ENCODE results near the gene SSC5D. TPM values are rescaled to one million over a fixed set of nuclear protein-coding genes. Genes with fewer than 3 reads are reported as not detected.

The SSC5D gene
- total and polyA plus RNA-seq, 10 of the 15 experiments (the other 5 are each of a cell fraction or from before 2014, with no cell fraction given) = 0.03 to 0.13 (median 0.05) TPM; not detected in 4

DNA sequence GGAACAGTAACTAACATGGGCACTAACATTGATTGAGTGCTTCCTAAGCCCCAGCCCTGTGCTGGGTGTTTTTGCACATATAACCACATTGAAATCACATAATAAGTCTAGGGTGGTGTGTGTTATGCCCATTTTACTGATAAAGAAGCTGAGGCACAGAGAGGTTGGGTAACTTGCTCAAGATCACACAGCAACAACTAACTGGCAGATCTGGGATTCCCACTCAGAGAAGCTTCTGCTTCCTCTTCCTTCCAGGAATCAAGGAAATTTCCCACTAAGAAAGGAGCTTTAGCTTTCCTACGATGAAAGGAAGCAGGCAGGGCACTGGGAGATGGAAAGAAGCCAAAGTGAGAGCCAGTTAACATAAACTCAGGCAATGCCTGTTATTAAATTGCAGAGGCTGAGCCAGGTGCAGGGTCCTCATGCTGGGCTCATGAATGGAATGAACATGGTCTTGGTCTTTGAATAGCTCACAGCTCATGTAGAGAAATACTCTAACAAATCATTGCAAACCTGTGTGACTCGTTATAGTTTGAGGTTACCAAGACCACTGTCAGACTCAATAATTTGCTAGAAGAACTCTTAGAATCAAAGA is 10.1 kb downstream of the SSC5D start:
- POLR2A ChIA-PET = interaction anchor here (1.1 kb wide), 1 partner anchor 8 kb away, joined by 3 read pairs; no protein-coding TSS in a partner anchor
- no peak overlapping the region for H3K27ac ChIP-seq (ENCODE audit: control insufficient read depth, insufficient read depth)
- H3K27me3 ChIP-seq (replicated peaks in 1 of 2; ENCODE audit: control insufficient read depth in 2 of 2, insufficient read depth in 2 of 2, low read length in 1 of 2) = no peaks in the 10 kb centered on the region; a peak in 1 of 4 replicates
- peaks cover 2% of the 10 kb centered on the region for H3K4me1 ChIP-seq (ENCODE audit: control insufficient read depth, insufficient read depth, low read length)
- TF ChIP-seq SREBF2 (IDR thresholded peaks at IDR 0.05; ENCODE audit: low read length) = no peak
- no peak for TF ChIP-seq ATF2 (IDR thresholded peaks at IDR 0.05; ENCODE audit: low read length)
- TF ChIP-seq CREB1 (IDR thresholded peaks at IDR 0.05; ENCODE audit: low read depth) = no peak
- TF ChIP-seq TCF3 (IDR thresholded peaks at IDR 0.05; ENCODE audit: borderline replicate concordance, insufficient read depth, low read depth, low read length) = no peak
- TF ChIP-seq MXI1 (IDR thresholded peaks at IDR 0.05; ENCODE audit: low read depth, low read length) = no peak
- TF ChIP-seq MEF2A (IDR thresholded peaks at IDR 0.05; ENCODE audit: insufficient read depth, low read depth, low read length) = no peak
- no peak for TF ChIP-seq CEBPB (IDR thresholded peaks at IDR 0.05; ENCODE audit: borderline replicate concordance in 1 of 2, low read depth in 2 of 2, low read length in 2 of 2)
- H4K20me1 ChIP-seq (ENCODE audit: control insufficient read depth, insufficient read depth) = no peaks in the 10 kb centered on the region
- no TSS peak for BruUV-seq (replicated peaks)
- no peak overlapping the region for H3K4me3 ChIP-seq
- H3K4me2 ChIP-seq (ENCODE audit: control insufficient read depth, insufficient read depth) = no peak overlapping the region
- CTCF ChIA-PET = interaction anchor here (1.0 to 1.1 kb wide), 2 partner anchors 16 to 31 kb away, joined by 3 to 4 read pairs; no protein-coding TSS in a partner anchor
- H3K9ac ChIP-seq (ENCODE audit: control insufficient read depth, insufficient read depth, low read length) = no peak overlapping the region
- H2AFZ ChIP-seq (ENCODE audit: control insufficient read depth, low read depth, low read length) = no peak overlapping the region
- intact Hi-C loops (cut with micrococcal nuclease; ENCODE audit: unreplicated experiment) (no loop called here), in situ Hi-C loops (cut with MboI) (no loop called here)
- 0% methylated on average over 2 of the region's 2 CpGs for WGBS (ENCODE audit: insufficient coverage, insufficient replicate concordance, low lambda C conversion rate, missing lambda C conversion rate)
- no peak for ATAC-seq
- no peaks in the 10 kb centered on the region for H3K36me3 ChIP-seq (ENCODE audit: control insufficient read depth in 2 of 2, insufficient read depth in 2 of 2, low read length in 1 of 2)
- H3K79me2 ChIP-seq (ENCODE audit: control insufficient read depth, insufficient read depth, low read length) = no peaks in the 10 kb centered on the region
- no peaks in the 10 kb centered on the region for H3K9me3 ChIP-seq (replicated peaks; ENCODE audit: control insufficient read depth, insufficient read depth, low read length)
- FAIRE-seq = no peak
- SMC1A ChIA-PET (ENCODE audit: uncharacterized antibody, unreplicated experiment) = interaction anchor here (0.5 to 1.5 kb wide), 2 partner anchors 11 to 77 kb away, joined by 3 to 4 read pairs; no protein-coding TSS in a partner anchor
- DNase-seq (ENCODE audit: low read depth, low spot score) = no peak
- RAD21 ChIA-PET (ENCODE audit: unreplicated experiment) = interaction anchor here (1.2 kb wide), 1 partner anchor 31 kb away, joined by 4 read pairs; no protein-coding TSS in a partner anchor

All from GM12878 (cell line).